CD14-positive monocyte (primary cell): ENCODE results near the gene EXOC6B. TPM values are rescaled to one million over a fixed set of nuclear protein-coding genes. Genes with fewer than 3 reads are reported as not detected.

Experiments used
- DNase-seq, 3 donors: peaks; one replicate each; pipeline ENCODE4 v3.0.0-alpha.2; 2011 to 2022
- H2AFZ ChIP-seq: 2 replicates; pipeline ENCODE4 v1.6.0; 2012; ENCODE audit warnings: mild to moderate bottlenecking, low read depth, low read length, inconsistent platforms; ENCODE audit not compliant: insufficient read depth, poor library complexity, severe bottlenecking
- H3K27ac ChIP-seq, 2 donors: 1 replicate in 1 of 2; 2 replicates in 1 of 2; pipeline ENCODE4 v1.5.1; 2012 to 2013; ENCODE audit warnings: low read length in 2 of 2, control low read depth in 1 of 2, inconsistent platforms in 1 of 2, low read depth in 1 of 2, mild to moderate bottlenecking in 1 of 2
- H3K27me3 ChIP-seq, 2 donors: one replicate each; pipeline versions ENCODE4 v1.6.0 to v1.6.1; 2011 to 2013; ENCODE audit warnings: low read length in 2 of 2; ENCODE audit not compliant: control insufficient read depth in 2 of 2, insufficient read depth in 2 of 2
- H3K36me3 ChIP-seq, 2 donors: replicated peaks in 1 of 2; 1 replicate in 1 of 2; 2 replicates in 1 of 2; pipeline versions ENCODE4 v1.5.1 to v1.6.1; 2012 to 2013; ENCODE audit warnings: low read length in 2 of 2, control low read depth in 1 of 2, inconsistent platforms in 1 of 2, mild to moderate bottlenecking in 1 of 2; ENCODE audit not compliant: insufficient read depth in 2 of 2, control insufficient read depth in 1 of 2
- H3K4me1 ChIP-seq, 2 donors: 1 replicate in 1 of 2; 2 replicates in 1 of 2; pipeline versions ENCODE4 v1.5.1 to v1.6.1; 2012 to 2013; ENCODE audit warnings: low read length in 2 of 2, control low read depth in 1 of 2, inconsistent platforms in 1 of 2, mild to moderate bottlenecking in 1 of 2, moderate library complexity in 1 of 2; ENCODE audit not compliant: insufficient read depth in 2 of 2, control insufficient read depth in 1 of 2
- H3K4me2 ChIP-seq: replicated peaks from 2 replicates; pipeline ENCODE3; 2012; ENCODE audit warnings: low read length, moderate library complexity, mild to moderate bottlenecking; ENCODE audit not compliant: poor library complexity, severe bottlenecking; ENCODE audit errors: extremely low read depth
- H3K4me3 ChIP-seq, 3 experiments: fragments of 200-600 bp in 1 of 3; sonication (generic) in 1 of 3; replicated peaks in 1 of 3; 1 replicate in 2 of 3; 2 replicates in 1 of 3; pipeline ENCODE4 v1.5.1; 2011 to 2013; ENCODE audit warnings: low read length in 3 of 3, mild to moderate bottlenecking in 3 of 3, control low read depth in 2 of 3, low read depth in 2 of 3, inconsistent platforms in 1 of 3, moderate library complexity in 1 of 3
- H3K79me2 ChIP-seq: 2 replicates; pipeline ENCODE4 v1.6.0; 2012; ENCODE audit warnings: mild to moderate bottlenecking, control low read depth, inconsistent platforms, low read length, moderate library complexity; ENCODE audit not compliant: insufficient read depth
- H3K9ac ChIP-seq: 2 replicates; pipeline ENCODE4 v1.6.0; 2017; ENCODE audit warnings: low read length, mild to moderate bottlenecking; ENCODE audit not compliant: insufficient read depth, poor library complexity, severe bottlenecking
- H3K9me3 ChIP-seq, 2 donors: replicated peaks in 1 of 2; 1 replicate in 1 of 2; 2 replicates in 1 of 2; pipeline versions ENCODE4 v1.5.1 to v1.6.1; 2012 to 2013; ENCODE audit warnings: low read length in 2 of 2, control low read depth in 1 of 2; ENCODE audit not compliant: control insufficient read depth in 1 of 2, insufficient read depth in 1 of 2
- H4K20me1 ChIP-seq: 2 replicates; pipeline ENCODE4 v1.6.0; 2012; ENCODE audit warnings: mild to moderate bottlenecking, low read length, control low read depth, moderate library complexity; ENCODE audit not compliant: insufficient read depth
- H3K27ac Mint-ChIP-seq, 7 donors: one replicate each; pipeline ENCODE4 v1.8.0; 2020; ENCODE audit warnings: mild to moderate bottlenecking in 7 of 7, mixed read lengths in 7 of 7, moderate library complexity in 6 of 7, inconsistent platforms in 2 of 7
- H3K27me3 Mint-ChIP-seq, 3 donors: one replicate each; pipeline ENCODE4 v1.8.0; 2021 to 2022; ENCODE audit warnings: low read depth in 3 of 3, mild to moderate bottlenecking in 3 of 3, mixed read lengths in 3 of 3, moderate library complexity in 3 of 3, inconsistent platforms in 1 of 3
- H3K36me3 Mint-ChIP-seq, 2 donors: one replicate each; pipeline ENCODE4 v1.8.0; 2020; ENCODE audit warnings: mixed read lengths in 2 of 2, inconsistent platforms in 1 of 2, mild to moderate bottlenecking in 1 of 2
- H3K4me1 Mint-ChIP-seq: one replicate; pipeline ENCODE4 v1.8.0; 2020; ENCODE audit warnings: mild to moderate bottlenecking, mixed read lengths
- H3K4me3 Mint-ChIP-seq, 2 donors: one replicate each; pipeline ENCODE4 v1.8.0; 2020; ENCODE audit warnings: mild to moderate bottlenecking in 2 of 2, mixed read lengths in 2 of 2, moderate library complexity in 1 of 2
- H3K9me3 Mint-ChIP-seq, 7 donors: one replicate each; pipeline ENCODE4 v1.8.0; 2020 to 2022; ENCODE audit warnings: mixed read lengths in 7 of 7, mild to moderate bottlenecking in 6 of 7, moderate library complexity in 6 of 7, inconsistent platforms in 2 of 7
- WGBS: methylation state at CpG from one replicate; pipeline ENCODE4 v1.1.5; 2013; ENCODE audit warnings: missing lambda C conversion rate; ENCODE audit not compliant: insufficient coverage; 5-methylcytosine and 5-hydroxymethylcytosine counted together
- intact Hi-C, 2 donors: fragments of 100-400 bp; cut with micrococcal nuclease; formaldehyde crosslinking; loops; one replicate each; pipeline versions ENCODE4 v1.15.0 to v1.15.1; 2023
- polyA plus RNA-seq, 3 donors: library from polyadenylated mRNA; depleted of rRNA in 1 of 3; unstranded in 2 of 3; stranded (reverse) in 1 of 3; fragments of 300-500 nt in 2 of 3; fragments of >200 nt in 1 of 3; fragmentation: Illumina TruSeq in 2 of 3; gene quantifications; 1 replicate in 2 of 3; 2 replicates in 1 of 3; pipeline ENCODE4 v1.2.3, GENCODE V29; 2012 to 2021
- TF ChIP-seq, protein P1 (sequence below): fragments of 200-600 bp; IDR thresholded peaks from one replicate; pipeline ENCODE4 v1.8.0; 2022; ENCODE audit warnings: antibody characterized with exemption, mild to moderate bottlenecking

Gene EXOC6B
- polyA plus RNA-seq, 3 donors: 1.8 to 2.8 (median 2.1) TPM

DNA sequence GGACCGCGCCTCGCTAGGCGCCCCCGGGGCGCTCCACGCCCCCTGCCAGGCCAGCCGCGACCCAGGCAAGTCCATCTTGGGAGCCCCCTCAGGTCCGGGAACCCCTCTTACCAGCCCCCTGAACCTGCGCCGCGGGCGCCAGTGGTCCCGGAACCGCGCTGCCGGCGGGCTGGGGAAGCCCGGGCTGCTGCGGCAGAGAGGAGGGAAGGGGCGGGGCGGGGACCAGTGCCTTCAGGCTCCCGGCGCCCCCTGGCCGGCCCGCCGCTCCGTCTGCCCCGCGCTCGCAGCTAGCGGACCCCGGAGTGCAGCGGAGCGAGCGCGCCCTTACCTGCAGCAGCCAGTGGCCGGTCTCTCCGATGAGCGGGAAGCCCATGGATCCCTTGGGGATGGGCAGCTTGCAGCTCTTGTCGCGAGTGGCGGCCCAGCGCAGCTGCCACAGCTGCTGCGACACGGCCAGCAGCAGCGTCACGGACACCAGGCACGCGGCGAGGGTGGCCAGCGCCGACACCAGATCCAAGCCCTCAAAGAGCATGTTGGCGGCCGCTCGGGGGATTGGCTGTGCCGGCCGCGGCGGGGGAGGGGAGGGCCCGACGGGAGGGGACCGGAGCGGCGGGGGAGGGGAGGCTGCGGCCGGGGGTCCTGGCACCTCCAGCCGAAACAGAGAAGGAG lies 678.4 kb downstream of the EXOC6B start, which contains the start of gene CYP26B1:
TSS of gene CYP26B1 (minus strand) at position 560 of the 669 bp plus-strand sequence. CDS start at position 532, 28 bp downstream.
- Mint-ChIP-seq H3K27me3 (peaks cover 80 to 95% (median 87%) of the 10 kb centered on the region in 3 donors), H3K36me3 (peaks cover 3 to 13% of the 10 kb centered on the region in 2 donors), H3K9me3 (peaks cover 2 to 30% (median 22%) of the 10 kb centered on the region in 7 donors), H3K27ac (peak within 1 kb of the TSS in 1 of 7 donors; percentile 40), H3K4me1 (peaks cover 40% of the 10 kb centered on the region), H3K4me3 (peak within 1 kb of the TSS; percentile 58 to 94)
- Histone ChIP-seq H3K4me2 (peak within 1 kb of the TSS; percentile 22), H3K4me1 (peaks cover 3 to 11% of the 10 kb centered on the region in 2 donors), H3K9ac (no peak within 1 kb of the TSS), H2AFZ (no peak within 1 kb of the TSS), H3K27ac (no peak within 1 kb of the TSS), H3K9me3 (peaks cover 10 to 30% of the 10 kb centered on the region in 2 donors), H3K4me3 (no peak within 1 kb of the TSS), H3K36me3 (no peaks in the 10 kb centered on the region), H3K79me2 (no peaks in the 10 kb centered on the region), H4K20me1 (no peaks in the 10 kb centered on the region), H3K27me3 (peaks cover 57 to 92% of the 10 kb centered on the region in 2 donors)
- DNase-seq: no peak
- WGBS: 1% methylated on average over 50 of the region's 69 CpGs
- intact Hi-C loops: no loop called here
- TF ChIP-seq, protein P1, sequence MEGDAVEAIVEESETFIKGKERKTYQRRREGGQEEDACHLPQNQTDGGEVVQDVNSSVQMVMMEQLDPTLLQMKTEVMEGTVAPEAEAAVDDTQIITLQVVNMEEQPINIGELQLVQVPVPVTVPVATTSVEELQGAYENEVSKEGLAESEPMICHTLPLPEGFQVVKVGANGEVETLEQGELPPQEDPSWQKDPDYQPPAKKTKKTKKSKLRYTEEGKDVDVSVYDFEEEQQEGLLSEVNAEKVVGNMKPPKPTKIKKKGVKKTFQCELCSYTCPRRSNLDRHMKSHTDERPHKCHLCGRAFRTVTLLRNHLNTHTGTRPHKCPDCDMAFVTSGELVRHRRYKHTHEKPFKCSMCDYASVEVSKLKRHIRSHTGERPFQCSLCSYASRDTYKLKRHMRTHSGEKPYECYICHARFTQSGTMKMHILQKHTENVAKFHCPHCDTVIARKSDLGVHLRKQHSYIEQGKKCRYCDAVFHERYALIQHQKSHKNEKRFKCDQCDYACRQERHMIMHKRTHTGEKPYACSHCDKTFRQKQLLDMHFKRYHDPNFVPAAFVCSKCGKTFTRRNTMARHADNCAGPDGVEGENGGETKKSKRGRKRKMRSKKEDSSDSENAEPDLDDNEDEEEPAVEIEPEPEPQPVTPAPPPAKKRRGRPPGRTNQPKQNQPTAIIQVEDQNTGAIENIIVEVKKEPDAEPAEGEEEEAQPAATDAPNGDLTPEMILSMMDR: no peak

DNA sequence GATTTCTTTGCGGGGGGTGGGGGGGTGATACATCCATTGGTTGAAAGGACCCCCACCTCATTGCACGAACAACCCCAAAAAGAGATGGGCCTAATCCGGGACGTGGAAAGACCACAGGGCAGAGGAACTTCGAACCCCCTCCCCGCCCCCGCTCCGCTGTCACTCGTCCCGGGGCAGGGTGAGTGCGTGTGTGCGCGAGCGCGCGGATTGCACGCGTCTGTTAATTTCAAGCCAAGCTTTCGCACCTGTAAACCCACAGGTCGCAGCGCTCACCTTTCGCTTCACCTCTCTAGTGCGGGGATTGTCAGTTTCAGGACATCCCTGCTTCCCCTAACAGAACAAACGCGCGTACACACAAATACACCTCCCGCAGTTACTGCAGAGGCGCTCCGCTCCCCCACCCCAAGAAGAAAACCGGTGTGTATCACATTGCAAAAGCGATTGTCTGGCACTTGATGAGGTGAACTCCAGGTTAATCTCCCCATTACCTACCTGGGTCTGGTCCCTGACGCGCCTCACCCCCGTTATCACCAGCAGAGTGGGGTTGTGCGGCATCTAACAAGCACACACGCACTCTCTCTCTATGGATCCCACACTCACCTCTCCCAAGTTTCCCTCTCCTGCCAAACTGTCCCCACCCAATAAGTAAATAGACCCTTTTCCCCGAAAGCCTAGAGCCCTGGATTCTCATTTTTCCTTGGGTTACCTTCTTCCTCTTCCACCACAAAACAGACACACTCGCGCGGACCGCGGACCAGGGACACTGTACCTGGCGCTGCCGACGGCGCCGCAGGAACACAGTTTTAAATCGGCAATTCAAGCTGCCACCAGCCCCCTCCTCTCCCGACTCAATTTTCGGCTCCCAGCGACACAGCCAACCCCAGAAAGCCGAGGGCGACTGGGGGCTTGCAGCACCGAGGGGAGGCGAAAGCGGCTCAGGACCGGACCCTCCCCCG lies 679.2 kb downstream of the EXOC6B start:
- peaks cover 40% of the 10 kb centered on the region for H3K4me1 Mint-ChIP-seq
- no peaks in the 10 kb centered on the region for H4K20me1 ChIP-seq
- intact Hi-C loops: no loop called here
- H3K9ac ChIP-seq: no peak overlapping the region
- H3K36me3 ChIP-seq: no peaks in the 10 kb centered on the region
- peaks cover 3 to 13% of the 10 kb centered on the region in 2 donors for H3K36me3 Mint-ChIP-seq
- TF ChIP-seq, protein P1: no peak
- H3K9me3 ChIP-seq: peaks cover 10 to 30% of the 10 kb centered on the region in 2 donors
- H3K27me3 ChIP-seq: peaks cover 57 to 91% of the 10 kb centered on the region in 2 donors
- no peak for DNase-seq
- H3K4me3 Mint-ChIP-seq: peak overlapping the region in 1 of 2 donors; percentile 82
- 7% methylated on average over 56 of the region's 58 CpGs for WGBS
- H3K27ac Mint-ChIP-seq: no peak overlapping the region
- H2AFZ ChIP-seq: no peak overlapping the region
- H3K4me3 ChIP-seq: no peak overlapping the region
- peaks cover 87 to 97% (median 92%) of the 10 kb centered on the region in 3 donors for H3K27me3 Mint-ChIP-seq
- H3K4me1 ChIP-seq: peaks cover 3 to 11% of the 10 kb centered on the region in 2 donors
- H3K9me3 Mint-ChIP-seq: peaks cover 2 to 31% (median 22%) of the 10 kb centered on the region in 7 donors
- no peak overlapping the region for H3K27ac ChIP-seq
- H3K4me2 ChIP-seq: no peak overlapping the region
- no peaks in the 10 kb centered on the region for H3K79me2 ChIP-seq
